ENCODE measurements around the gene CFAP107.

GRCh38 chr1:12773438-12773837, 27.4 kb downstream of the CFAP107 start, which contains the start of gene PRAMEF12:
- TF ChIP-seq CTCF (conservative IDR thresholded peaks at IDR 0.05; ENCODE audit: low read depth, low read length) (no peak), ELK1 (IDR thresholded peaks at IDR 0.05; ENCODE audit: borderline replicate concordance, low read depth, low read length) (no peak), POLR2A (IDR thresholded peaks at IDR 0.05; ENCODE audit: low read depth, low read length) (no peak), RFX5 (IDR thresholded peaks at IDR 0.05; ENCODE audit: low read depth, low read length) (no peak)

Data from IMR-90 (cell line).